ENCODE data around the gene GALE. TPM values are rescaled to one million over a fixed set of nuclear protein-coding genes. Genes with fewer than 3 reads are reported as not detected.

Gene GALE
- total and polyA plus RNA-seq, 4 donors: 21.4 to 146 (median 80.0) TPM

DNA sequence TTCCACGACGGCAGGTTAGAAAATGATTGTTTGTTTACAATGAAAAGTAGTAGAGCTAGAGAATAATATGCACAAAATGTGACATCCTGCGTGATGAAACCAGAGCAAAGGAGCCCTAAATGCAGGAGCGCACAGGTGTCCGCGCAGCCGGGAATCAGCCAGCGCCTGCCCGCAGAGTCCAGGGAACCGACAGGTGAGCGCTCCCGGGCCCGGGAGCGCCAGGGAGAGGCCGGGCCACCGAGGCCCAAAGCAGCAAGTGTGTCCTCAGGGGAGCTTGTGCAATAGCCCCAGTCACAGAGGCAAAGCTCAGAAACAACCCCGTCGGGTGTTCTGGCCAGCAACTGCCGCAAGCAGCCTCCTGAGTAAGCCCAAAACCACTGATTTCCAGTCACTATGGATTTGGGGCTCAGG, 789 bp upstream of the GALE start:
- Histone ChIP-seq H3K4me1 (ENCODE audit: control insufficient read depth in 5 of 5, insufficient read depth in 5 of 5, low read length in 5 of 5) (peaks cover 0 to 22% (median 13%) of the 10 kb centered on the region in 5 donors), H3K4me3 (peak overlapping the region; percentile 58), H3K36me3 (ENCODE audit: control insufficient read depth in 4 of 4, insufficient read depth in 4 of 4, low read length in 4 of 4) (peaks cover 0 to 20% (median 3%) of the 10 kb centered on the region in 4 donors), H3K9me3 (ENCODE audit: control insufficient read depth in 4 of 4, insufficient read depth in 3 of 4, low read length in 3 of 4) (no peaks in the 10 kb centered on the region), H3K27me3 (ENCODE audit: control insufficient read depth in 3 of 3, insufficient read depth in 3 of 3, low read length in 2 of 3) (no peaks in the 10 kb centered on the region), H3K9ac (ENCODE audit: insufficient read depth in 1 of 2, low read length in 2 of 2) (peak overlapping the region; percentile 49 to 62), H3K27ac (ENCODE audit: low read depth in 1 of 2, low read length in 1 of 2) (peak overlapping the region; percentile 89 to 92)
- TF ChIP-seq, protein P1, sequence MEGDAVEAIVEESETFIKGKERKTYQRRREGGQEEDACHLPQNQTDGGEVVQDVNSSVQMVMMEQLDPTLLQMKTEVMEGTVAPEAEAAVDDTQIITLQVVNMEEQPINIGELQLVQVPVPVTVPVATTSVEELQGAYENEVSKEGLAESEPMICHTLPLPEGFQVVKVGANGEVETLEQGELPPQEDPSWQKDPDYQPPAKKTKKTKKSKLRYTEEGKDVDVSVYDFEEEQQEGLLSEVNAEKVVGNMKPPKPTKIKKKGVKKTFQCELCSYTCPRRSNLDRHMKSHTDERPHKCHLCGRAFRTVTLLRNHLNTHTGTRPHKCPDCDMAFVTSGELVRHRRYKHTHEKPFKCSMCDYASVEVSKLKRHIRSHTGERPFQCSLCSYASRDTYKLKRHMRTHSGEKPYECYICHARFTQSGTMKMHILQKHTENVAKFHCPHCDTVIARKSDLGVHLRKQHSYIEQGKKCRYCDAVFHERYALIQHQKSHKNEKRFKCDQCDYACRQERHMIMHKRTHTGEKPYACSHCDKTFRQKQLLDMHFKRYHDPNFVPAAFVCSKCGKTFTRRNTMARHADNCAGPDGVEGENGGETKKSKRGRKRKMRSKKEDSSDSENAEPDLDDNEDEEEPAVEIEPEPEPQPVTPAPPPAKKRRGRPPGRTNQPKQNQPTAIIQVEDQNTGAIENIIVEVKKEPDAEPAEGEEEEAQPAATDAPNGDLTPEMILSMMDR (IDR thresholded peaks at IDR 0.05; ENCODE audit: control extremely low read depth, extremely low read depth): no peak
- WGBS, 2 donors: 29% methylated on average over 19 of the region's 19 CpGs
- DNase-seq (no peak), ATAC-seq (ENCODE audit: insufficient read depth, low FRiP score) (no peak)

DNA sequence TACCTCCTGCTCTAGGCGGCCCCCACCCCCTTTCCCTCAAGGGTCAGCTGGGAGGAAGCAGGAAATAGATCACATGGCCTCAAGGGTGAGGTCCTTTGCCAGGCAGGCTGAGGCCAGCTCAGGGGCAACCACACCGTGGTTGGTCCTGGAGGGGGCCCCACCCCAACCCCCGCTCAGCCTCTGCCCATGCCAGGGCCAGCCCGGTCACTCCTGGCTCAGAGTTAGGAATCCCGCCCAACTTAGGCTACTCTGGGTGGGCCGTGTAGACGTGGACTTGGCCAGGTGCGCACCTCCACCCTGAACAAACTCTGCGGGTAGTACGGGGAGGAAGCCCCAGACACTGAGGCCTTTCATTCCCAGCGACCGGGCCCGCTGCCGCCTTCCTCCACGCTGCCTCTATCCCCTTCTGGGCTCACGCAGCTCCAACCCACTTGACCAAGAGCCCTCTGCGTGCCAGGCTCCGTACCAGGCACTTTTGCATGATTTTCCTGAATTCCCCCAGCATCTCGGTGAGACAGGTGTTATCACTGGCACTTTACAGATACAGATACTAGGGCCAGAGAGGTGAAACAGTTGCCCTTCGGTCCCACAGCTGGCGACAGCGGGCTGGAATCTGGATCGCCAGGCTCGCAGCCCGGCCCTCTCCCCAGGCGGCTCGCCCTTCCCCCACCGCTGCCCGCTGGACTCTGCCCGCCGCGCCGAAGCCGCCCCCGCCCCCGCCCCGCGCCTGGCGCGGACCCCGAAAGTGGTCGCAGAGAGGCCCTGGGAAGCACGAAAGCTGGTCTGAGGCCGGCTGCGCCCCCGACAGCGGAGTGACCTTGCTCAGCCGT, 769 bp downstream of the GALE start:
- H3K27me3 ChIP-seq (ENCODE audit: control insufficient read depth in 3 of 3, insufficient read depth in 3 of 3, low read length in 2 of 3): no peaks in the 10 kb centered on the region
- peak; percentile 49 for ATAC-seq (ENCODE audit: insufficient read depth, low FRiP score)
- peak; percentile 40 to 53 (median 50) for DNase-seq
- H3K9ac ChIP-seq (ENCODE audit: insufficient read depth in 1 of 2, low read length in 2 of 2): peak overlapping the region; percentile 50 to 55
- WGBS, 2 donors: 1 to 2% methylated on average over 48 of the region's 48 CpGs
- H3K4me1 ChIP-seq (ENCODE audit: control insufficient read depth in 5 of 5, insufficient read depth in 5 of 5, low read length in 5 of 5): peaks cover 0 to 32% (median 14%) of the 10 kb centered on the region in 5 donors
- peaks cover 0 to 32% (median 3%) of the 10 kb centered on the region in 4 donors for H3K36me3 ChIP-seq (ENCODE audit: control insufficient read depth in 4 of 4, insufficient read depth in 4 of 4, low read length in 4 of 4)
- TF ChIP-seq, protein P1 (IDR thresholded peaks at IDR 0.05; ENCODE audit: control extremely low read depth, extremely low read depth): no peak
- no peaks in the 10 kb centered on the region for H3K9me3 ChIP-seq (ENCODE audit: control insufficient read depth in 4 of 4, insufficient read depth in 3 of 4, low read length in 3 of 4)
- H3K27ac ChIP-seq (ENCODE audit: low read depth in 1 of 2, low read length in 1 of 2): peak overlapping the region; percentile 62 to 97
- peak overlapping the region; percentile 82 for H3K4me3 ChIP-seq

DNA sequence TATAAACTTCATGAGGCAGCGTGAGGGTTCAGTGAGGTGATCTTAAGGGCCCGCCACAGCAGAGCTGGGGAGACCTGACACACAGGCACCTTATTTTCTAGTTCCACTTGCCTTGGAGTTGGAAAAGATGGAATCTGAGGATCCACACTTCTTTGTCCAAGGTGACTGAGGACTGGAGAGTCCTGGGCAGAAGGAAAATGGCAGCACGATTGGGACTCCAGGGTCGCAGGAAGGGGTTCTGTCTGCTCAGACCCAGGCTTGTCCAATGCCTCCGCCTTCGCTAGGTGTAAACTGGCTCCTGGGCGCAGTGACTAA, 1.3 kb downstream of the GALE start:
- 55 to 61% methylated on average over 7 of the region's 7 CpGs for WGBS, 2 donors
- H3K27ac ChIP-seq (ENCODE audit: low read depth in 1 of 2, low read length in 1 of 2): peak overlapping the region; percentile 62 to 97
- H3K9me3 ChIP-seq (ENCODE audit: control insufficient read depth in 4 of 4, insufficient read depth in 3 of 4, low read length in 3 of 4): no peaks in the 10 kb centered on the region
- ATAC-seq (ENCODE audit: insufficient read depth, low FRiP score): no peak
- H3K27me3 ChIP-seq (ENCODE audit: control insufficient read depth in 3 of 3, insufficient read depth in 3 of 3, low read length in 2 of 3): no peaks in the 10 kb centered on the region
- peaks cover 0 to 32% (median 14%) of the 10 kb centered on the region in 5 donors for H3K4me1 ChIP-seq (ENCODE audit: control insufficient read depth in 5 of 5, insufficient read depth in 5 of 5, low read length in 5 of 5)
- TF ChIP-seq, protein P1 (IDR thresholded peaks at IDR 0.05; ENCODE audit: control extremely low read depth, extremely low read depth): no peak
- H3K9ac ChIP-seq (ENCODE audit: insufficient read depth in 1 of 2, low read length in 2 of 2): no peak overlapping the region
- H3K36me3 ChIP-seq (ENCODE audit: control insufficient read depth in 4 of 4, insufficient read depth in 4 of 4, low read length in 4 of 4): peaks cover 0 to 35% (median 3%) of the 10 kb centered on the region in 4 donors
- H3K4me3 ChIP-seq: no peak overlapping the region
- DNase-seq: no peak

All from lung (tissue), 12 donors.